Measurements from ENCODE around the gene COL4A4.
"Not testable (repeated sequence)": the region's sequence is repeated elsewhere in the genome, so short reads cannot be mapped to it uniquely, and the experiment has no call there.

COL4A4 gene

DNA sequence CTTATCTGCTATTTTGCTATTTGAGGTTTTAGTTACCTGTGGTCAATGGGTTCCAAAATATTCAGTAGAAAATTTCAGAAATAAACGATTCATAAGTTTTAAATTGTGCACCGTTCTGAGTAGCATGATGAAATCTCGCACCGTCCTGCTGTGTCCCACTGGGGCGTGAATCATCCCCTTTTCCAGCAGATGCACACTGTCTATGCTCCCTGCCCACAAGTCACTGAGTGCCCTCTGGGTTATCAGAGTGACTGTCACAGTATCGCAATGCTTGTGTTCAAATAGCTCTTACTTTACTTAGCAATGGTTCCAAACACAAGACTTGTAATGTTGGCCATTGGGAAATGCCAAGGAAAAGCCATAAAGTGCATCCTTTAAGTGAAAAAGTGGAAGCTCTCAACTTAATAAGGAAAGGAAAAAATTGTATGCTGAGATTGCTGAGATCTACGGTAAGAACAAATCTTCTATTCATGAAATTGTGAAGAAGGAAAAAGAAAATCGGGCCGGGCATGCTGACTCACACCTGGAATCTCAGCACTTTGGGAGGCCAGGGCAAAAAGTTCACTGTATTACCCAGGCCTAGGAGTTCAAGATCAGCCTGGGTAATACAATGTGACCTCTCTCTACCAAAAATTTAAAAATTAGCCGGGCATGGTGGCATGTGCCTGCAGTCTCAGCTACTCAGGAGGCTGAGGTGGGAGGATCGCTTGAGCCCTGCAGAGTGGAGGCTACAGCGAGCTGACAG lies 13.8 kb upstream of the COL4A4 start:
- Mint-ChIP-seq H3K4me1 (no peaks in the 10 kb centered on the region), H3K4me3 (no peak overlapping the region), H3K27me3 (ENCODE audit: low read depth, poor library complexity) (peaks cover 11% of the 10 kb centered on the region), H3K27ac (no peak overlapping the region), H3K36me3 (ENCODE audit: low read depth) (no peaks in the 10 kb centered on the region), H3K9me3 (no peaks in the 10 kb centered on the region)
- DNase-seq: no peak
- TF ChIP-seq CTCF (IDR thresholded peaks at IDR 0.05): no peak

DNA sequence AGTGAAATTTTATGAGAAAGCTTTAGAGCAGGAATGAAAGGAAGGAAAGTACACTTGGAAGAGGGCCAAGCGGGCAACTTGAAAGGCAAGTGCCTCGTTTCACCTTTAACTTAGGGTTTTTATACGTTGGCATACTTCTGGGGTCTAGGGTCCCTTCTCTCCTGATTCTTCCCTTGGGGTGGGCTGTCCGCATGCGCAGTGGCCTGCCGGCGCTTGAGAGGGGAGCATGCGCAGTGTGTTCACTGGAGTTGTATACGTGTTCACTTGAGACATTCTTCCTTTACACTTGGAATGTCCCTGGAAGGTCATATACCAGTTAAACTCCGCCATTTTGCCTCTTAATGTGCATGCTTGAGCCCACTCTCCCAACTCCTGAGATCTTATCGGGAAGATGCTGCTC lies 7.8 kb upstream of the COL4A4 start:
- H3K36me3 Mint-ChIP-seq (ENCODE audit: low read depth); H3K4me1 Mint-ChIP-seq; H3K27ac Mint-ChIP-seq; H3K4me3 Mint-ChIP-seq; DNase-seq: not testable (repeated sequence)
- peaks cover 27% of the 10 kb centered on the region for H3K27me3 Mint-ChIP-seq (ENCODE audit: low read depth, poor library complexity)
- H3K9me3 Mint-ChIP-seq: peaks cover 19% of the 10 kb centered on the region

DNA sequence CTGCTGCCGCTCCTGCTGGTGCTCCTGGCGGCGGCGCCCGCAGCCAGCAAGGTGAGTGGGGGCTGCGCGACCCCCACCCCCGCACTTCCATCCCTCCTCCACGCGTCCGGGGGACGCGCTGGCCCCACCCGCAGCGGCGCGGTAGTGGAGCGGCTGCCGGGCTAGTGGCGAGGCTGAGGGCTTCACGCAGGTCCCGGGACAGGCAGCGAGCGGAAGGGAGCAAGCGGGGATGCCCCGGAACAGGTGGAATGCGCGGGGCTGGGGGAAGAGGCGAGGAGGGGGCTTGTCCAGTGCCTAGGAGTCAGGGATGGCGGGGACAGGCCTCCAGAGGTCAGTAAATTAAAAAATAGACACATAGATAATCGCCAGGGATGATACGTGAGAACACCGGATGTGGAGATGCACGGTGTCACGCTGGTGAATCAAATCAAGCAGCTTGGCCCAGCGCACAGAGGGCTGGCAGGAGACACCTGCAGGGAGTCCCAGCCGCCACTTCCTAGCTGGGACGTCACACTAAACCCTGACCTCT lies 822 bp upstream of the COL4A4 start:
- peak overlapping the region; percentile 68 for H3K4me3 Mint-ChIP-seq
- peaks cover 88% of the 10 kb centered on the region for H3K27me3 Mint-ChIP-seq (ENCODE audit: low read depth, poor library complexity)
- peaks cover 24% of the 10 kb centered on the region for H3K9me3 Mint-ChIP-seq
- H3K27ac Mint-ChIP-seq: no peak overlapping the region
- H3K4me1 Mint-ChIP-seq: peaks cover 5% of the 10 kb centered on the region
- no peak for TF ChIP-seq CTCF (IDR thresholded peaks at IDR 0.05)
- no peaks in the 10 kb centered on the region for H3K36me3 Mint-ChIP-seq (ENCODE audit: low read depth)
- DNase-seq: peak; percentile 27

DNA sequence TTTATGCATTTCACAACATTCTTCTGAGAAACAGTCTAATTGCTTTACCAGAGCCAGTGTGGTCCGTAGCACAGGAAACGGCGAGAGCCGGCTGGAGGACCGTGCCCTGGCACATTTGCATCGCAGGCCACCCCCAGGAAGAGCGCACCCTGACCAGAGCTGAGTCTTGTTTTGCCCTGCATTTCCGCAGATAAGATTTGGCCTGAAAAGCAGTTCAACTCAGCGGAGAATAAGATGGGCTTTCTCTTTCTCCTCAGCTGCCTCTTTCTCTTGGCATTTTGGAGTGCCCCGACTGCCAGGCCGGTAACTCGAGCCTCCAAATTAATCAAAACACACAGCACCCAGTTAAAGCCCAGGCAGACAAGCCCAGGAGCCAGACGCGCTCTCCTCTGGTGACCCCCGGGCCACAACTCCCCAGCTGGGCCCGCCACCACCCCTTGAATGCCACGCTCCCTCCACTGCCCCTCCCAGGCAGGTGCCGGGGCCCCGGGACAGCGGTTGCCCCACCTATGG lies 464 bp downstream of the COL4A4 start:
- no peaks in the 10 kb centered on the region for H3K36me3 Mint-ChIP-seq (ENCODE audit: low read depth)
- no peak for TF ChIP-seq CTCF (IDR thresholded peaks at IDR 0.05)

GRCh38 chr2:227161947-227162346 lies 2.1 kb downstream of the COL4A4 start:
- Mint-ChIP-seq H3K9me3 (peaks cover 11% of the 10 kb centered on the region), H3K4me1 (peaks cover 5% of the 10 kb centered on the region), H3K27ac (no peak overlapping the region), H3K27me3 (ENCODE audit: low read depth, poor library complexity) (peaks cover 81% of the 10 kb centered on the region), H3K4me3 (no peak overlapping the region), H3K36me3 (ENCODE audit: low read depth) (no peaks in the 10 kb centered on the region)
- DNase-seq: no peak
- no peak for TF ChIP-seq CTCF (IDR thresholded peaks at IDR 0.05)

More for the DNA sequence above, 464 bp downstream of the COL4A4 start:
- H3K27me3 Mint-ChIP-seq (ENCODE audit: low read depth, poor library complexity): peaks cover 97% of the 10 kb centered on the region
- no peak overlapping the region for H3K27ac Mint-ChIP-seq
- peaks cover 20% of the 10 kb centered on the region for H3K9me3 Mint-ChIP-seq
- H3K4me1 Mint-ChIP-seq: peaks cover 5% of the 10 kb centered on the region
- no peak for DNase-seq
- H3K4me3 Mint-ChIP-seq: peak overlapping the region; percentile 75

DNA sequence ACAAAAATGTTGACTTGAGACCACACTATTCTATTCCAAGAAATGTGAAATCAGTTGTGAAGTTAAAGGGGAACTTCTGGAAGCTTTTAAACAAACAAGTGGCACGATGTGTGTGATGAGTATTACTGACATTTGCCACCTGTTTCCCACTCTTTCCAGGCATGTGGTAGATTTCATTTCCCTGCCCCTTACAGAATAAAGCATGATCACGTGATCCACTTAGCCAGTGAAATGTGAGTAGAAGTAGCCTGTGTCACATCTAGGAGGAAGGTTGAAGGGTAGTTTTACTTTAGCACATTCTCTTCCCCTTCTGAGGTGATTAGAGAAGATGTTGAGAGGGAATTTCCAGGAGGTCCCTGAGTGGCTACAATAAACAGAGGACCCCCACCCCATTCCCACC lies 3.8 kb downstream of the COL4A4 start:
- H3K4me3 Mint-ChIP-seq: no peak overlapping the region
- peaks cover 63% of the 10 kb centered on the region for H3K27me3 Mint-ChIP-seq (ENCODE audit: low read depth, poor library complexity)
- no peaks in the 10 kb centered on the region for H3K36me3 Mint-ChIP-seq (ENCODE audit: low read depth)
- DNase-seq: no peak
- peaks cover 5% of the 10 kb centered on the region for H3K4me1 Mint-ChIP-seq
- H3K27ac Mint-ChIP-seq: no peak overlapping the region
- no peak for TF ChIP-seq CTCF (IDR thresholded peaks at IDR 0.05)
- no peaks in the 10 kb centered on the region for H3K9me3 Mint-ChIP-seq
